Islet precursor cell (in vitro differentiated cells): ENCODE data around the gene NMNAT1.
"Not testable (repeated sequence)": the region's sequence is repeated elsewhere in the genome, so short reads cannot be mapped to it uniquely, and the experiment has no call there.

ENCODE experiments used
- DNase-seq: peaks from one replicate; pipeline ENCODE4 v3.0.0-alpha.2; 2018

The NMNAT1 gene

GRCh38 chr1:9922342-9922741, 20.9 kb upstream of the NMNAT1 start:
- DNase-seq: no peak

GRCh38 chr1:9927259-9927658, 16.0 kb upstream of the NMNAT1 start:
- DNase-seq: peak; percentile 54

GRCh38 chr1:9929431-9930385, 13.6 kb upstream of the NMNAT1 start:
- DNase-seq: peak; percentile 77

GRCh38 chr1:9942399-9942938, 806 bp upstream of the NMNAT1 start:
- DNase-seq: peak; percentile 54

GRCh38 chr1:9946315-9946714, 3.0 kb downstream of the NMNAT1 start:
- no peak for DNase-seq

- DNase-seq: no peak
These were observed 14.5 kb downstream of the NMNAT1 start for GRCh38 chr1:9957726-9958125.

GRCh38 chr1:9960011-9960410, 16.7 kb downstream of the NMNAT1 start:
- DNase-seq: no peak

- DNase-seq: no peak
These were observed 17.7 kb downstream of the NMNAT1 start for GRCh38 chr1:9960706-9961562.

- no peak for DNase-seq
These were observed 41.0 kb downstream of the NMNAT1 start for GRCh38 chr1:9984253-9984652.

GRCh38 chr1:9985001-9985400, 41.7 kb downstream of the NMNAT1 start:
- no peak for DNase-seq

GRCh38 chr1:9989773-9990172, 46.5 kb downstream of the NMNAT1 start:
- no peak for DNase-seq

- DNase-seq: no peak
These were observed 47.7 kb downstream of the NMNAT1 start for GRCh38 chr1:9990944-9991343.

- DNase-seq: no peak
These were observed 49.6 kb downstream of the NMNAT1 start for GRCh38 chr1:9992910-9993309.

- no peak for DNase-seq
These were observed 50.3 kb downstream of the NMNAT1 start for GRCh38 chr1:9993561-9994075.

GRCh38 chr1:9996624-9997582, 53.6 kb downstream of the NMNAT1 start, which contains the start of gene RBP7:
RBP7 (plus strand) TSS chr1:9997228; CDS start chr1:9997259, 31 bp downstream.
- DNase-seq: peak; percentile 67

- DNase-seq: no peak
These were observed 57.9 kb downstream of the NMNAT1 start for GRCh38 chr1:10001016-10001665.

GRCh38 chr1:10005248-10005647, 62.0 kb downstream of the NMNAT1 start:
- not testable (repeated sequence) for DNase-seq

- DNase-seq: no peak
These were observed 63.9 kb downstream of the NMNAT1 start for GRCh38 chr1:10007169-10007568.

- DNase-seq: no peak
These were observed 70.7 kb downstream of the NMNAT1 start for GRCh38 chr1:10014016-10014415.

GRCh38 chr1:10019561-10019960, 76.3 kb downstream of the NMNAT1 start:
- DNase-seq: no peak

- DNase-seq: no peak
These were observed 76.8 kb downstream of the NMNAT1 start for GRCh38 chr1:10020086-10020485.
